HL-60 (cell line): ENCODE measurements around the gene CSRNP2.

ENCODE experiments used
- DNase-seq, 2 experiments: peaks; one replicate each; pipeline ENCODE4 v3.0.0-alpha.2; 2010 to 2020; ENCODE audit warnings: low read depth in 1 of 2, low spot score in 1 of 2
- H3K27ac ChIP-seq: fragments of 250-450 bp; sonication (Bioruptor Pico); replicated peaks from 2 replicates; pipeline ENCODE4 v1.5.1; 2020; ENCODE audit warnings: mild to moderate bottlenecking, moderate library complexity
- H3K27me3 ChIP-seq: fragments of 250-450 bp; sonication (Bioruptor Pico); 2 replicates; pipeline ENCODE4 v1.5.1; 2021; ENCODE audit warnings: mild to moderate bottlenecking, moderate library complexity; ENCODE audit not compliant: insufficient read depth, poor library complexity, severe bottlenecking
- H3K4me3 ChIP-seq: replicated peaks from 2 replicates; pipeline ENCODE4 v1.5.1; 2011; ENCODE audit warnings: mild to moderate bottlenecking, control low read depth, low read length; ENCODE audit not compliant: insufficient read depth
- CTCF ChIP-seq: IDR thresholded peaks from one replicate; pipeline ENCODE4 v1.5.1; 2011; ENCODE audit warnings: low read length, control low read depth, inconsistent platforms; ENCODE audit not compliant: insufficient read depth
- GABPA ChIP-seq: IDR thresholded peaks from 2 replicates; pipeline ENCODE4 v1.6.1; 2012; ENCODE audit warnings: low read depth
- POLR2AphosphoS5 ChIP-seq: IDR thresholded peaks from 2 replicates; pipeline ENCODE4 v1.6.1; 2012; ENCODE audit warnings: low read depth
- REST ChIP-seq: IDR thresholded peaks from 2 replicates; pipeline ENCODE4 v1.6.1; 2012; ENCODE audit warnings: low read depth; ENCODE audit not compliant: insufficient replicate concordance
- SPI1 ChIP-seq: IDR thresholded peaks from 2 replicates; pipeline ENCODE4 v1.6.1; 2012; ENCODE audit warnings: low read depth, mild to moderate bottlenecking, borderline replicate concordance

CSRNP2 gene

GRCh38 chr12:51065530-51065929, 17.9 kb downstream of the CSRNP2 start:
- no peak for TF ChIP-seq POLR2AphosphoS5
- TF ChIP-seq REST, result no peak
- no peak for TF ChIP-seq CTCF
- no peak for TF ChIP-seq GABPA
- no peak for TF ChIP-seq SPI1

GRCh38 chr12:51062631-51063397, 20.6 kb downstream of the CSRNP2 start:
- DNase-seq, result no peak
- H3K27ac ChIP-seq, result no peak overlapping the region
- H3K27me3 ChIP-seq, result no peaks in the 10 kb centered on the region
- TF ChIP-seq GABPA, result no peak
- no peak for TF ChIP-seq SPI1
- no peak for TF ChIP-seq REST
- no peak for TF ChIP-seq POLR2AphosphoS5
- no peak for TF ChIP-seq CTCF
- no peak overlapping the region for H3K4me3 ChIP-seq

More at GRCh38 chr12:51065530-51065929, 17.9 kb downstream of the CSRNP2 start:
- Histone ChIP-seq H3K4me3 (no peak overlapping the region), H3K27me3 (no peaks in the 10 kb centered on the region), H3K27ac (no peak overlapping the region)
- no peak for DNase-seq

GRCh38 chr12:51059086-51059485, 24.3 kb downstream of the CSRNP2 start:
- Histone ChIP-seq H3K27ac (no peak overlapping the region), H3K27me3 (no peaks in the 10 kb centered on the region), H3K4me3 (no peak overlapping the region)
- TF ChIP-seq SPI1 (no peak), CTCF (no peak), REST (no peak), GABPA (no peak), POLR2AphosphoS5 (no peak)
- no peak for DNase-seq
